H9 (cell line): ENCODE results near the gene TFAM. TPM values are rescaled to one million over a fixed set of nuclear protein-coding genes. Genes with fewer than 3 reads are reported as not detected.

Experiments
- DNase-seq: peaks from one replicate; pipeline ENCODE4 v3.0.0-alpha.2; 2017
- H2AFZ ChIP-seq: one replicate; pipeline ENCODE4 v1.6.1; 2013; ENCODE audit warnings: mild to moderate bottlenecking, low read length, control low read depth, moderate library complexity
- H2AK5ac ChIP-seq: 2 replicates; pipeline ENCODE4 v1.6.1; 2013; ENCODE audit warnings: low read length, control low read depth, mixed read lengths; ENCODE audit not compliant: insufficient read length
- H2BK120ac ChIP-seq: one replicate; pipeline ENCODE4 v1.6.1; 2013; ENCODE audit warnings: low read depth, mild to moderate bottlenecking, low read length, control low read depth, inconsistent platforms; ENCODE audit not compliant: poor library complexity, severe bottlenecking
- H2BK12ac ChIP-seq: 2 replicates; pipeline ENCODE4 v1.6.1; 2013; ENCODE audit warnings: low read length, control low read depth, mixed read lengths, low read depth; ENCODE audit not compliant: insufficient read length
- H2BK15ac ChIP-seq: 2 replicates; pipeline ENCODE4 v1.6.1; 2013; ENCODE audit warnings: low read depth, low read length, control low read depth
- H2BK20ac ChIP-seq: one replicate; pipeline ENCODE4 v1.6.1; 2013; ENCODE audit warnings: low read depth, mild to moderate bottlenecking, low read length, control low read depth, inconsistent platforms; ENCODE audit not compliant: poor library complexity, severe bottlenecking
- H2BK5ac ChIP-seq: 2 replicates; pipeline ENCODE4 v1.6.1; 2013; ENCODE audit warnings: low read length, control low read depth, mixed read lengths; ENCODE audit not compliant: insufficient read length
- H3K14ac ChIP-seq: 2 replicates; pipeline ENCODE4 v1.6.1; 2013; ENCODE audit warnings: low read length, control low read depth; ENCODE audit not compliant: insufficient read depth
- H3K18ac ChIP-seq: 2 replicates; pipeline ENCODE4 v1.6.1; 2013; ENCODE audit warnings: low read depth, mild to moderate bottlenecking, mixed read lengths, low read length, control low read depth; ENCODE audit not compliant: insufficient read length
- H3K23ac ChIP-seq: 2 replicates; pipeline ENCODE4 v1.6.1; 2013; ENCODE audit warnings: low read length, control low read depth, mixed read lengths, low read depth; ENCODE audit not compliant: insufficient read length
- H3K23me2 ChIP-seq: 2 replicates; pipeline ENCODE4 v1.6.1; 2013; ENCODE audit warnings: low read depth, mild to moderate bottlenecking, mixed read lengths, low read length, control low read depth; ENCODE audit not compliant: insufficient read length, poor library complexity, severe bottlenecking
- H3K27ac ChIP-seq: 2 replicates; pipeline ENCODE4 v1.5.1; 2013; ENCODE audit warnings: low read length, control low read depth, mixed read lengths, low read depth; ENCODE audit not compliant: insufficient read length
- H3K27me3 ChIP-seq: 2 replicates; pipeline ENCODE4 v1.6.1; 2013; ENCODE audit warnings: low read length, control low read depth, inconsistent platforms; ENCODE audit not compliant: insufficient read depth
- H3K4ac ChIP-seq: 2 replicates; pipeline ENCODE4 v1.6.1; 2013; ENCODE audit warnings: low read depth, mild to moderate bottlenecking, control low read depth, inconsistent platforms, low read length, moderate library complexity
- H3K4me1 ChIP-seq: 2 replicates; pipeline ENCODE4 v1.6.1; 2013; ENCODE audit warnings: low read length, control low read depth, inconsistent platforms; ENCODE audit not compliant: insufficient read depth
- H3K4me2 ChIP-seq: 2 replicates; pipeline ENCODE4 v1.6.1; 2013; ENCODE audit warnings: low read length, control low read depth, mixed read lengths; ENCODE audit not compliant: insufficient read length, insufficient read depth
- H3K56ac ChIP-seq: 2 replicates; pipeline ENCODE4 v1.6.1; 2013; ENCODE audit warnings: low read depth, mild to moderate bottlenecking, mixed read lengths, low read length, control low read depth; ENCODE audit not compliant: insufficient read length
- H3K79me1 ChIP-seq: 2 replicates; pipeline ENCODE4 v1.6.1; 2013; ENCODE audit warnings: low read depth, mild to moderate bottlenecking, moderate library complexity, low read length, control low read depth, inconsistent platforms; ENCODE audit not compliant: insufficient read depth, poor library complexity, severe bottlenecking
- H3K79me2 ChIP-seq: 2 replicates; pipeline ENCODE4 v1.6.1; 2013; ENCODE audit warnings: low read length, control low read depth, inconsistent platforms; ENCODE audit not compliant: insufficient read depth
- H3K9ac ChIP-seq: 2 replicates; pipeline ENCODE4 v1.6.1; 2013; ENCODE audit warnings: low read length, control low read depth, mixed read lengths; ENCODE audit not compliant: insufficient read length; ENCODE audit errors: extremely low read depth
- H3K9me3 ChIP-seq: one replicate; pipeline ENCODE4 v1.6.1; 2013; ENCODE audit warnings: low read depth, low read length, inconsistent platforms; ENCODE audit not compliant: control insufficient read depth
- H3T11ph ChIP-seq: one replicate; pipeline ENCODE4 v1.6.1; 2013; ENCODE audit warnings: mild to moderate bottlenecking, low read length, control low read depth, inconsistent platforms
- H4K20me1 ChIP-seq: one replicate; pipeline ENCODE4 v1.6.1; 2013; ENCODE audit not compliant: control insufficient read depth, insufficient read length, insufficient read depth
- H4K5ac ChIP-seq: 2 replicates; pipeline ENCODE4 v1.6.1; 2013; ENCODE audit warnings: low read depth, mild to moderate bottlenecking, mixed read lengths, low read length, control low read depth; ENCODE audit not compliant: insufficient read length
- H4K8ac ChIP-seq: replicated peaks from 2 replicates; pipeline ENCODE4 v1.6.1; 2013; ENCODE audit warnings: low read length, control low read depth, mixed read lengths, low read depth; ENCODE audit not compliant: insufficient read length
- H4K91ac ChIP-seq: 2 replicates; pipeline ENCODE4 v1.6.1; 2013; ENCODE audit warnings: low read depth, mild to moderate bottlenecking, moderate library complexity, mixed read lengths, low read length, control low read depth; ENCODE audit not compliant: insufficient read length
- H3K27ac Mint-ChIP-seq, 3 experiments: 2 replicates in 2 of 3; 3 replicates in 1 of 3; pipeline ENCODE4 v1.8.0; 2020 to 2021; ENCODE audit warnings: mixed read lengths in 3 of 3, mild to moderate bottlenecking in 1 of 3, moderate library complexity in 1 of 3
- H3K27me3 Mint-ChIP-seq: 2 replicates; pipeline ENCODE4 v1.8.0; 2021; ENCODE audit warnings: low read depth, mild to moderate bottlenecking, moderate library complexity, mixed read lengths
- H3K36me3 Mint-ChIP-seq, 3 experiments: 2 replicates in 2 of 3; 3 replicates in 1 of 3; pipeline ENCODE4 v1.8.0; 2020 to 2021; ENCODE audit warnings: low read depth in 3 of 3, mixed read lengths in 3 of 3; ENCODE audit not compliant: insufficient read depth in 1 of 3
- H3K4me1 Mint-ChIP-seq, 2 experiments: 2 replicates each; pipeline ENCODE4 v1.8.0; 2020; ENCODE audit warnings: mixed read lengths in 2 of 2
- H3K4me3 Mint-ChIP-seq, 2 experiments: 2 replicates in 1 of 2; 3 replicates in 1 of 2; pipeline ENCODE4 v1.8.0; 2020 to 2021; ENCODE audit warnings: mild to moderate bottlenecking in 2 of 2, mixed read lengths in 2 of 2, moderate library complexity in 1 of 2
- H3K9me3 Mint-ChIP-seq, 2 experiments: 2 replicates in 1 of 2; 3 replicates in 1 of 2; pipeline ENCODE4 v1.8.0; 2020; ENCODE audit warnings: mild to moderate bottlenecking in 2 of 2, mixed read lengths in 2 of 2, moderate library complexity in 1 of 2
- CTCF ChIP-seq: fragments of 200-600 bp; sonication (generic); conservative IDR thresholded peaks from 3 replicates; pipeline ENCODE4 v1.8.0; 2021; ENCODE audit warnings: antibody characterized with exemption, mild to moderate bottlenecking
- WGBS: extraction: QIAGEN DNeasy Blood & Tissue Kit; methylation state at CpG from one replicate; pipeline ENCODE4 v1.1.7; 2013; ENCODE audit warnings: missing lambda C conversion rate, low lambda C conversion rate, mixed read lengths; ENCODE audit not compliant: insufficient read length; ENCODE audit errors: extremely low coverage; 5-methylcytosine and 5-hydroxymethylcytosine counted together
- total RNA-seq: library from RNA; stranded (reverse); gene quantifications from 2 replicates; pipeline ENCODE4 v1.2.1, GENCODE V29; 2021

TFAM gene
- total RNA-seq, 1 experiment from 2014 or later: 144 TPM

- H2BK20ac ChIP-seq: no peak overlapping the region
- H2BK120ac ChIP-seq: no peak overlapping the region
- H3K4me1 ChIP-seq: no peaks in the 10 kb centered on the region
- no peak overlapping the region for H3K4ac ChIP-seq
- Mint-ChIP-seq H3K27ac (no peak overlapping the region), H3K36me3 (no peaks in the 10 kb centered on the region; a peak in 1 of 7 replicates), H3K4me1 (no peaks in the 10 kb centered on the region), H3K4me3 (no peak overlapping the region), H3K9me3 (no peaks in the 10 kb centered on the region; a peak in 1 of 5 replicates), H3K27me3 (no peaks in the 10 kb centered on the region)
- H4K20me1 ChIP-seq: no peaks in the 10 kb centered on the region
- no peak overlapping the region for H4K91ac ChIP-seq
- no peak overlapping the region for H3K4me2 ChIP-seq
- no peak overlapping the region for H3K27ac ChIP-seq
- H3K79me1 ChIP-seq: no peaks in the 10 kb centered on the region
- H3K9ac ChIP-seq: no peak overlapping the region
- no peak overlapping the region for H3K14ac ChIP-seq
- DNase-seq: no peak
- no CpG with 5 or more reads among the region's 2 CpGs for WGBS
- H3T11ph ChIP-seq: no peak overlapping the region
- H2AFZ ChIP-seq: no peak overlapping the region
- no peak overlapping the region for H2BK5ac ChIP-seq
- no peak for TF ChIP-seq CTCF
- no peak overlapping the region for H3K18ac ChIP-seq
- no peak overlapping the region for H4K5ac ChIP-seq
- H2AK5ac ChIP-seq: no peak overlapping the region
- H3K27me3 ChIP-seq: no peaks in the 10 kb centered on the region
- H3K23ac ChIP-seq: no peak overlapping the region
- H2BK15ac ChIP-seq: no peak overlapping the region
- no peaks in the 10 kb centered on the region for H3K23me2 ChIP-seq
- H3K9me3 ChIP-seq: no peaks in the 10 kb centered on the region
- H3K79me2 ChIP-seq: no peaks in the 10 kb centered on the region
- H4K8ac ChIP-seq: no peak overlapping the region
- no peak overlapping the region for H3K56ac ChIP-seq
- H2BK12ac ChIP-seq: no peak overlapping the region
Observed at GRCh38 chr10:58404001-58404400, 18.8 kb downstream of the TFAM start.
